ENCODE results near the gene MAX.

DNA sequence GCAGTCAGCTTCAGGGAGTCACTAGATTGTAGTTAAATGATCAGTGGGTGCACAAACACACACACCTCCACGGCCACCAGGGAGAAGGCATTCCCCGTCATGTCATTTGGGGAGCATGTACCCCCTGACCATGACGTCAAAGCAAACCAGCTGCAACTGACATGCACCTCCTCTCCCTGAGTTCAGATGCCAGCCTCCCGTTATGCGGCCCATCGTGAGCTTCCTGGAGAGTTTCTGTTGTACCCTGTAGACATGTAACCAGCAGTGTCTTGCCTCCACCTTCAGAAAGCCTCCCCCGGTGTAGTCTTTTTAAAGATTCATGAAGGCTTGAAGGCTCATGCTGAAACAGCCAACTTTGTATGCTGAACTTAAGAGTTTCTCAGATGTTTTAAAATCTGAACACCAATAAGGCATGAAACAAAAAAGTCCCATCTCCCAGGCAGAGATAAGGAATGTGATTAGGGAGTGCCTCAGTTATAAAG, 60.8 kb downstream of the MAX start:
- TF ChIP-seq, protein P1, sequence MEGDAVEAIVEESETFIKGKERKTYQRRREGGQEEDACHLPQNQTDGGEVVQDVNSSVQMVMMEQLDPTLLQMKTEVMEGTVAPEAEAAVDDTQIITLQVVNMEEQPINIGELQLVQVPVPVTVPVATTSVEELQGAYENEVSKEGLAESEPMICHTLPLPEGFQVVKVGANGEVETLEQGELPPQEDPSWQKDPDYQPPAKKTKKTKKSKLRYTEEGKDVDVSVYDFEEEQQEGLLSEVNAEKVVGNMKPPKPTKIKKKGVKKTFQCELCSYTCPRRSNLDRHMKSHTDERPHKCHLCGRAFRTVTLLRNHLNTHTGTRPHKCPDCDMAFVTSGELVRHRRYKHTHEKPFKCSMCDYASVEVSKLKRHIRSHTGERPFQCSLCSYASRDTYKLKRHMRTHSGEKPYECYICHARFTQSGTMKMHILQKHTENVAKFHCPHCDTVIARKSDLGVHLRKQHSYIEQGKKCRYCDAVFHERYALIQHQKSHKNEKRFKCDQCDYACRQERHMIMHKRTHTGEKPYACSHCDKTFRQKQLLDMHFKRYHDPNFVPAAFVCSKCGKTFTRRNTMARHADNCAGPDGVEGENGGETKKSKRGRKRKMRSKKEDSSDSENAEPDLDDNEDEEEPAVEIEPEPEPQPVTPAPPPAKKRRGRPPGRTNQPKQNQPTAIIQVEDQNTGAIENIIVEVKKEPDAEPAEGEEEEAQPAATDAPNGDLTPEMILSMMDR (IDR thresholded peaks at IDR 0.05 in 4 of 5, conservative IDR thresholded peaks at IDR 0.05 in 1 of 5): no peak
- no peak for TF ChIP-seq POLR2A (IDR thresholded peaks at IDR 0.05)

Data from gastrocnemius medialis (tissue), 4 donors.